HT1080 (cell line): ENCODE results near the gene DHRS4. TPM values are rescaled to one million over a fixed set of nuclear protein-coding genes. Genes with fewer than 3 reads are reported as not detected.

Experiments used
- DNase-seq: peaks from one replicate; pipeline ENCODE4 v3.0.0-alpha.2; 2015; ENCODE audit warnings: low read depth
- polyA plus RNA-seq, 2 experiments: library from polyadenylated mRNA; depleted of rRNA; stranded (reverse); fragments of >200 nt; gene quantifications; 2 replicates each; pipeline ENCODE4 v1.2.3, GENCODE V29; 2015
- total RNA-seq: library from RNA; depleted of rRNA; stranded (reverse); fragments of >200 nt; shearing (Covaris generic); gene quantifications from 2 replicates; pipeline ENCODE4 v1.2.3, GENCODE V29; 2014; rRNA removed

Gene DHRS4
- 36.9 and 37.4 TPM in 2 replicates for total RNA-seq
- polyA plus RNA-seq (2015; cell fraction: cytosol; rRNA removed) = 43.7 and 45.4 TPM in 2 replicates
- 23.8 and 26.5 TPM in 2 replicates for polyA plus RNA-seq (2015; cell fraction: nucleus; rRNA removed)

DNA sequence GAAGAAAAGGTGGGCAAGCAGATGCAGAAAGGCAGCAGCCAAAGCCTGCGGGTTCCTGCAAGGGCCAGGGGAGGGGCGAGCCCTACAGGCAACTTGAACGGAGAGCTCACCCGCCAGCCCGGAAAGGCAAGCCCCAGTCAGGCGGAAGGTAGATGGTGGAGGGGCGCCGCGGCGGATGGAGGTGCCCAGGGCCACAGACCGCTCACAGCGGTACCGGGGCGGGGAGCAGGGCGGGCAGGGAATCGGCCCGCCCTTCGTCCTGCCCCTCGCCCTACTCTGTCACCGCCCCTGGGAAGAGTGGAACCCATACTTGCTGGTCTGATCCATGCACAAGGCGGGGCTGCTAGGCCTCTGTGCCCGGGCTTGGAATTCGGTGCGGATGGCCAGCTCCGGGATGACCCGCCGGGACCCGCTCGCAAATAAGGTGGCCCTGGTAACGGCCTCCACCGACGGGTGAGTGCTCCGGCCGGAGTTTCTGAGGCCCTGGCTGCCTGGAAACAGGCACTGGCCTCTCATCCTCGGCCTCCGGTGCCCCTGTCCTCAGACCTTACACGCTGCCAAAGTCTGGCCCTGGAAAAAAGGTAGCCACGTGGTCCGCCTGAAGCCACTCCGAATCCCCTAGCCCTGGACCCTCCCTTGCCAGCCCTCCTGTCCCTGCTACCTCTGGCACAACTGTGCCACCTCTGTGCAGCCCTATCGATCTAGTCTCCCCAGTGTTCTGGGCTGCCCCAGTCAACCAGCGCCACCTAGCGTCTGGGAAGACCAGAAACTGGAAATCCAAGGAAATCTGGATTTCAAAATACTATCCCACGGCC is at the start of gene DHRS4:
TSS of gene DHRS4 (plus strand) at position 307 of the 815 bp plus-strand sequence. CDS start at position 326, 19 bp downstream.
- peak; percentile 88 for DNase-seq

DNA sequence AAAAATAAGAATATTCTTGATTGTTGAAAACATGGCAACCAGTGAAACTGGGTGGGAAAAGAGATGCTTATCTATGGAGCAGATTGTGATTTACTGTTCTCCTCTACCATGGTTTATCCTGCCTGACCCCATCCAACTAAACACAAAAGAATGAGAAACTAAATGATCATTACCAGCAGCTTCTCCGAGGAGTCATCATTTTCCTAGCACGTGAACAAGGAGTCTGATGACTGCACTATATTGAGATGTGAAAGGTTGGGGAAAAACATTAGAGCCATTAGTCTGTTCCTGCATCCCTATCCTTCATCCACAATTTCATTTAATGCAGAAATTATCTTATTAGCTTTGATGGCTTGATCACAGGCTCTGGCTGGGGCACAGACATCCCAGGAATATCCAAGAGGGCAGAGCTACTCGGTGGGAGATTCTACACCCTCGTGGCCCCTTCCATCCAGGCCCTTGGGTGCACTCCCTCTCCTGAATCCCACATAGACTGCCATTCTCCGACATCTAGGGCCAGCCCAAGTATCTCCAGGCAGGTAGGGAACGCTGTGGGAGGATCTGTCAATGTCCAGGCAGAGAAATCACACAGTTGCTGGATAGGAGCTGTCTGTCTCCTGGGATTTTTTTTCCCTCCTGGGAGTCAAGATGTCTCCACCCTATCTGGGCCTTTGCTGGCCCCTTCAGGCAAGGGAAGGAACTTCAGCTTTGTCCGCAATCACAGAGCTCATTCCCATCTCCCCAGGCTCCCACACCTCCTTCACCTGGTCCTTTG is 43.3 kb upstream of the DHRS4 start:
- peak; percentile 63 for DNase-seq

GRCh38 chr14:23910876-23911210 is 42.7 kb upstream of the DHRS4 start:
- no peak for DNase-seq

DNA sequence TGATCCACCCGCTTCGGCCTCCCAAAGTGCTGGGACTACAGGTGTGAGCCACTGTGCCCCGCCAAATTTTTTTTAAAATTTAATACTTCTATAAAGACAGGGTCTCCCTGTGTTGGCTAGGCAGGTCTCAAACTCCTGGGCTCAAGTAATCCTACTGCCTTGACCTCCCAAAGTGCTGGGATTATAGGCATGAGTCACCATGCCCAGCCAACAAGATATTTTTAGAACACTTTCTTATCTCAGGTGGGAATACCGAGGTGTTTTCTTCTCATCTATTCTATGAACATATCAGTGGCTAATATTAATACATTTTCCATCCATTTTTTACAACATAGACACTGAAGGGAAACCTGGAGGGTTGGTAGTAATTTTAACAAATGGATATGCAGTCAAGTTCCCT is 38.0 kb upstream of the DHRS4 start:
- no peak for DNase-seq

GRCh38 chr14:23916004-23916403 is 37.6 kb upstream of the DHRS4 start:
- no peak for DNase-seq

DNA sequence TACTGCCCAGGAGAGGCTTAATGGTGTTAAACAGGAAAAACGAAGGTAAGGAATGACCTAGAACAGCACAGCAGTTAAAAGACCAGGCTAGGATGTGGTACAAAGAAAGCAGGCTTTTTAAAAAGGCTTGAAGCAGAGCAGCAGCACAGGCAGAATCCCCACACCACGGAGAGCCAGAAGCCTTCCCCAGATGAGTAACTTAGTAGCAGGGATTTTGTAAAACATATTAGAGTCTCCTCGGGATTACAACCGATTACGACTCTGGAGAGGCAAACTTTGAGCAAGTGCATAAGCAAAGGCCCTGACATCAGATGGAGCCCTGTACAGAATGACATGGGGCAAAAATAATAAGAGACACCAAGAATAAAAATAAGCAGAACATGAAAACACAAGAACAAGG is 37.1 kb upstream of the DHRS4 start:
- DNase-seq = no peak

DNA sequence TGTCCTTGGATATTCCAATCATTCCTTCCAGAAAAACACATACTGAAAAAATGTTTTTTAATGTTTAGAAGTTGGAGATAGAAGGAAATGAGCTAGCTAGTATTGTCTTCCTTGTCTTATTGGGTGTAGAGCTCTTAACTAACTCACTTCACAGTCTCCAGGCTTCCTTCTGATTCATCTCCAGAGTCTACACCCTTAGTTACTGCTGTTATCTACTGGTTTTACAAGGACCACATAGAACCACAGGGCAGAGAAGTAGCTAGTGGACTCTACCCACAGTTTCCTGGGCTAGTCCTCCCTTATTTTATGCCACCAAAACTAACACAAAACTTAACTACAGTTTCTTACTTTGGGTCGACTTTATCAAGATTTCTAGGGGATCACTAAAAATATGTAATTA is 31.0 kb upstream of the DHRS4 start:
- DNase-seq = no peak

GRCh38 chr14:23925523-23926075 is 28.0 kb upstream of the DHRS4 start:
- DNase-seq = no peak

GRCh38 chr14:23926543-23926942 is 27.0 kb upstream of the DHRS4 start:
- no peak for DNase-seq

DNA sequence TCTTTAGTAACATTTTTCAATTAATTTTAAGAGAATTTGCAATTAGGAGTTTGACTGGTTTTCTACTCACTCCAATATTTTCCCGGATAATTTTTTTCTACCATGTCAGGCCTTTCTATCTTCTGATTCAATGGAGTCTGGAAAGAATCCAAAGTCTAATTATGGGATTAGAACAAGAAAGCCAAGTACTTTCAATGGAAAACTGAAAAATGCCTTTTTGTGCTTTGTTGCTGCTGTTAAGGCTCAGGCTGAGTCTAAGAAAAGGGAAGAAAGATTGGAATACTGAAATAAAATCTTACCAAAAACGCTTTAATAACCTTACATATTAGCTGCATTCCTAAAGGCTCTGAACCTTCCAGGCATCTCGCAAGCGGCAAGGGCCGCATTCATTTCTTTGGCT is 24.4 kb upstream of the DHRS4 start:
- DNase-seq = no peak

DNA sequence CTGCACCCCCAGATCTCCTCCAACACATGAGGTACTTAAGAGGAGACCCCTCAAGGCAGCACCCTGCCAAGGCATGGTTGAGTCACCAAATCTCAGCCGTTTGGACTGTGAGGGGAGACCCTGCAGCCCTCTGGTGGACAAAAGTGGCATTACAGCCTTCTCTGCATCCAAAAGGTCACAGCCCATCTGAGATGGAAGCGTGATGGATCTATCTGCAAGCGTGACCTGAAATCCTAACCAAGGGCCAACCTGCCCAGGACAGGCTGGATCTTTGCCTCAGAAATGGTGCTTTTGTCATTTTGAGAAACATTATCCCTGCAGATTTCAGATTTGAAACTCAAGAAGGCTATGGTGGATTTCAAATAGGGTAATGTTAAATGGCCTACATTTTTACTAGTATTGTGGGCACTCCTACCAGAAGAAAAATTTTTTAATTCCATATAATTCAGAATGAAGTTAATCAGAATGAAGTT is 23.7 kb upstream of the DHRS4 start:
- peak; percentile 61 for DNase-seq

- no peak for DNase-seq
These were observed 22.8 kb upstream of the DHRS4 start for GRCh38 chr14:23930742-23931141.

- DNase-seq = no peak
These were observed 21.8 kb upstream of the DHRS4 start for GRCh38 chr14:23931721-23932289.

GRCh38 chr14:23932639-23933038 is 20.9 kb upstream of the DHRS4 start:
- DNase-seq = no peak

DNA sequence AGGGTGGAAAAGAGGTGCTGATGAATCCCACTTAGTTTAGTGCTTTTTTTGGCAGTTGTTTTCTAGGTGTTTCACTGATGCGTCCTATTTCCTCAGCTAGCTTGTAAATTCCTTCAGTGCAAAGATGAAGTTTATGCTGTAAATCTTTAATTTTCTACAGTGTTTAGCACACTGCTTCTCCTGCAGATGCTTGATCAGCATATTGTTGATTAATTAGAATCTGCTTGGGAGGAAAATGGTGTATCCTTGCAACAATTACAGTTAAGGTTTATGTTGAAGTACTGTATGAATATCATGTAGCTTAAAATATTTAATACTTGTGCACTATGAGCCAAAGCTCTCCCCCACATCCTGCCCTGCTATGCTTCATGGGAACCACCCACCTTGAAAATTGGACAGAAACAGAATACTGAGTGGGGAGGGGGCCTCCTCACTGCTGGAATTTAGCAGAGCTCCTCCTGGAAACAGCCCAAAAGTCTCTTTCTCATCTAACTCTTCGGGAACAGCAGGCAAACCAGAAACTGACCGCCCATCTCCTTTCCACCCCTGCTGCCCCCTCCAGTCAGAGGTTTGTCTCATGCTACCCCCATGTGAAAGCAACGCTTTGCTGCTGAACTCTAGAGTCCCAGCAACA is 20.3 kb upstream of the DHRS4 start:
- DNase-seq = no peak

- no peak for DNase-seq
These were observed 19.8 kb upstream of the DHRS4 start for GRCh38 chr14:23933742-23934128.

GRCh38 chr14:23935158-23935557 is 18.4 kb upstream of the DHRS4 start:
- no peak for DNase-seq

DNA sequence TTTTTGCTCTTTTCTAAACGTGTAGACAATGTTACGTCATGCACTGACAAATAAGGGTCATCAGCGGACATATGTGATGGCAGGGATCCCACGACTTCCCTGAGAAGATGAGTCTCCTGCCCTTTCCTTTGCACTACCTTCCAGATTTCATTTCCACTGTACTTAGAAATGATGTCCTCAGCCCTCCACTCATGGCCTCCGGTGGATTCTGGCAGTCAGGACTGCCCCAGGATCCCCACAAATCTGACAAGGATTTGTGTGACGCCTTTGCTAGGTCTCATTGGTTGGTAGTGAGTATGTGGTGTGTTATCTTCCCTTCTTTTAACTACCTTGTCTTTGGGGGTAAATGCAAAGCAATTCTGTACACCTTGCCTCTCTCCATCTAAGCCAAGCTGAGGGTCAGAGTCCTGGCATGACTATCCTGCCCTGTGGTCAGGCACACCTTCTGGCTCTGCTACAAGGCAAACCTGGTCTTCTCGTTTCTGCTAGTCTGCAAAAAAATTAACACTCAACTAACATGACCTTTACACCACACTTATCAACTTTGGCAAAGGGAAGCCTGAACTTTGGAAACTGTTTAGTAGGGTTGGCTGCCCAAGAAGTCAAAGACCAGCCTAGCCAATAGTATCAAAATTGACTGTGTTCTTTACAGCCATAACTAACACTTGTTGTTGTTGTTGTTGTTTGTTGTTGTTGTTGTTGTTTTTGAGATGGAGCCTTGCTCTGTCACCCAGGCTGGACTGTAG is 17.3 kb upstream of the DHRS4 start:
- no peak for DNase-seq

GRCh38 chr14:23937203-23937602 is 16.4 kb upstream of the DHRS4 start:
- no peak for DNase-seq

- DNase-seq = no peak
These were observed 14.7 kb upstream of the DHRS4 start for GRCh38 chr14:23938823-23939222.
